HCT116 (cell line): ENCODE measurements around the gene PRDM8.

Experiments
- CTCF ChIP-seq, 3 experiments: fragments of 200-600 bp in 1 of 3; sonication (generic) in 1 of 3; IDR thresholded peaks in 2 of 3; conservative IDR thresholded peaks in 1 of 3; 2 replicates each; pipeline ENCODE4 v1.5.1; 2012 to 2017; ENCODE audit warnings: low read depth in 2 of 3, low read length in 2 of 3, antibody characterized with exemption in 1 of 3, borderline replicate concordance in 1 of 3, control low read depth in 1 of 3, mild to moderate bottlenecking in 1 of 3, mixed read lengths in 1 of 3, mixed run types in 1 of 3, moderate library complexity in 1 of 3; ENCODE audit not compliant: insufficient read depth in 1 of 3
- POLR2AphosphoS5 ChIP-seq: IDR thresholded peaks from 2 replicates; pipeline ENCODE4 v1.6.1; 2011; ENCODE audit warnings: mild to moderate bottlenecking, low read depth, low read length, moderate library complexity
- SIN3A ChIP-seq: IDR thresholded peaks from 2 replicates; pipeline ENCODE4 v1.6.1; 2012; ENCODE audit warnings: low read depth

- no peak for TF ChIP-seq CTCF (IDR thresholded peaks at IDR 0.05 in 2 of 3, conservative IDR thresholded peaks at IDR 0.05 in 1 of 3; ENCODE audit: borderline replicate concordance in 1 of 3, insufficient read depth in 1 of 3, low read depth in 2 of 3, low read length in 2 of 3)
- no peak for TF ChIP-seq POLR2AphosphoS5
- no peak for TF ChIP-seq SIN3A
Observed at GRCh38 chr4:80216100-80216761, 18.9 kb downstream of the PRDM8 start.
